HepG2 (cell line): ENCODE results near the gene CEP44. TPM values are rescaled to one million over a fixed set of nuclear protein-coding genes. Genes with fewer than 3 reads are reported as not detected.

Experiments
- ATAC-seq: fragments of 200-7000 bp; cut with Tn5 transposase; 3 replicates; pipeline ENCODE4 v1.9.1; 2020; ENCODE audit warnings: mild to moderate bottlenecking, moderate library complexity
- BruUV-seq: library from RNA; stranded (reverse); fragments of 400-500 nt; replicated peaks from 2 replicates; lab custom pipeline; 2021; lab: Mats Ljungman, UMichigan
- CTCF ChIA-PET: fragments of 300-600 bp; formaldehyde crosslinking; extraction: SDS; loops from one replicate; lab custom pipeline; 2021; ENCODE audit warnings: low total read pairs, inconsistent platforms, low intra/inter-chr PET ratio; lab: Yijun Ruan, JAX
- POLR2A ChIA-PET: fragments of 350-600 bp; sonication (Branson Sonifier 250); formaldehyde crosslinking; loops from one replicate; lab custom pipeline; 2020; ENCODE audit warnings: antibody characterized with exemption, inconsistent platforms; lab: Yijun Ruan, JAX
- DNase-seq: peaks from one replicate; pipeline ENCODE4 v3.0.0-alpha.2; 2015; ENCODE audit warnings: low spot score
- FAIRE-seq: peaks from 3 replicates; lab custom pipeline; 2011; peaks lifted over from hg19 to GRCh38; lab: Jason Lieb, UNC
- H2AFZ ChIP-seq: one replicate; pipeline ENCODE4 v1.6.1; 2011; ENCODE audit warnings: low read length, inconsistent platforms
- H3K27ac ChIP-seq: fragments of 300-600 bp; 3 replicates; pipeline ENCODE4 v1.8.0; 2011; ENCODE audit warnings: mixed run types, mild to moderate bottlenecking, mixed read lengths, low read length, inconsistent platforms; ENCODE audit not compliant: insufficient read depth; ENCODE audit errors: extremely low read length
- H3K27me3 ChIP-seq, 2 experiments: fragments of 200-600 bp in 1 of 2; 2 replicates in 1 of 2; 3 replicates in 1 of 2; pipeline versions ENCODE4 v1.6.0 to v1.8.0; 2011; ENCODE audit warnings: low read length in 2 of 2, mild to moderate bottlenecking in 2 of 2, moderate library complexity in 2 of 2, inconsistent platforms in 1 of 2; ENCODE audit not compliant: insufficient read depth in 2 of 2, control insufficient read depth in 1 of 2
- H3K36me3 ChIP-seq, 2 experiments: fragments of 200-600 bp in 1 of 2; replicated peaks in 1 of 2; 2 replicates in 1 of 2; 3 replicates in 1 of 2; pipeline versions ENCODE4 v1.5.1 to v1.8.0; 2011; ENCODE audit warnings: low read length in 2 of 2, inconsistent platforms in 1 of 2; ENCODE audit not compliant: insufficient read depth in 2 of 2, control insufficient read depth in 1 of 2
- H3K4me1 ChIP-seq: 2 replicates; pipeline ENCODE4 v1.5.1; 2012; ENCODE audit warnings: low read length, inconsistent platforms; ENCODE audit not compliant: insufficient read depth
- H3K4me2 ChIP-seq: 2 replicates; pipeline ENCODE4 v1.6.0; 2011; ENCODE audit warnings: low read depth, low read length, inconsistent platforms
- H3K4me3 ChIP-seq, 3 experiments: fragments of 200-600 bp in 1 of 3; sonication (generic), shearing (Covaris generic) in 1 of 3; replicated peaks in 1 of 3; 2 replicates each; pipeline ENCODE4 v1.5.1; 2011 to 2016; ENCODE audit warnings: low read length in 3 of 3, inconsistent platforms in 2 of 3, low read depth in 2 of 3, mild to moderate bottlenecking in 2 of 3, control low read depth in 1 of 3, mixed read lengths in 1 of 3; ENCODE audit not compliant: insufficient read depth in 1 of 3
- H3K79me2 ChIP-seq: one replicate; pipeline ENCODE4 v1.6.1; 2011; ENCODE audit warnings: low read length, inconsistent platforms; ENCODE audit not compliant: insufficient read depth
- H3K9ac ChIP-seq: 2 replicates; pipeline ENCODE4 v1.6.0; 2011; ENCODE audit warnings: mild to moderate bottlenecking, low read depth, low read length, inconsistent platforms; ENCODE audit not compliant: insufficient read depth
- H3K9me3 ChIP-seq: 2 replicates; pipeline ENCODE4 v1.5.1; 2012; ENCODE audit warnings: mild to moderate bottlenecking, low read length
- H4K20me1 ChIP-seq: 2 replicates; pipeline ENCODE4 v1.6.0; 2011; ENCODE audit warnings: inconsistent platforms, mild to moderate bottlenecking, low read length, moderate library complexity; ENCODE audit not compliant: insufficient read depth
- ATF1 ChIP-seq: IDR thresholded peaks from 2 replicates; pipeline ENCODE4 v1.6.1; 2016; ENCODE audit warnings: mild to moderate bottlenecking, control low read depth
- CHCHD3 ChIP-seq: sonication (generic); formaldehyde crosslinking; IDR thresholded peaks from 2 replicates; pipeline ENCODE4 v1.8.0; 2022; ENCODE audit warnings: mild to moderate bottlenecking, missing genetic modification reagents, moderate library complexity
- ERF ChIP-seq: IDR thresholded peaks from 2 replicates; pipeline ENCODE4 v1.6.1; 2018; ENCODE audit warnings: missing biosample characterization, missing genetic modification reagents
- FOXM1 ChIP-seq: sonication (generic); formaldehyde crosslinking; IDR thresholded peaks from 2 replicates; pipeline ENCODE4 v1.5.0; 2020; ENCODE audit warnings: missing genetic modification reagents
- KDM1A ChIP-seq: IDR thresholded peaks from 2 replicates; pipeline ENCODE4 v1.6.1; 2016; ENCODE audit warnings: missing compliant biosample characterization
- MTF1 ChIP-seq: sonication (generic); formaldehyde crosslinking; IDR thresholded peaks from 2 replicates; pipeline ENCODE4 v1.5.0; 2020; ENCODE audit warnings: missing genetic modification reagents
- SKIL ChIP-seq: sonication (generic); formaldehyde crosslinking; IDR thresholded peaks from 2 replicates; pipeline ENCODE4 v1.8.0; 2022; ENCODE audit warnings: missing genetic modification reagents, mild to moderate bottlenecking, moderate library complexity, borderline replicate concordance
- SMC3 ChIP-seq: IDR thresholded peaks from 2 replicates; pipeline ENCODE4 v1.6.1; 2011; ENCODE audit warnings: low read length, improper control_type of control experiment
- SRSF4 ChIP-seq: fragments of 200-400 bp; formaldehyde crosslinking; IDR thresholded peaks from one replicate; pipeline ENCODE4 v1.6.1; 2018; ENCODE audit warnings: mild to moderate bottlenecking, low read depth, low read length, moderate library complexity; ENCODE audit not compliant: poor library complexity, severe bottlenecking
- TCF7L2 ChIP-seq: IDR thresholded peaks from 2 replicates; pipeline ENCODE4 v1.6.1; 2011; ENCODE audit warnings: mild to moderate bottlenecking, low read depth, low read length, moderate library complexity
- ZBTB34 ChIP-seq: sonication (generic); formaldehyde crosslinking; IDR thresholded peaks from 2 replicates; pipeline ENCODE4 v1.8.0; 2022; ENCODE audit warnings: mild to moderate bottlenecking, missing genetic modification reagents
- ZNF232 ChIP-seq: sonication (generic); formaldehyde crosslinking; IDR thresholded peaks from 2 replicates; pipeline ENCODE4 v1.4.0; 2020; ENCODE audit warnings: missing genetic modification reagents, borderline replicate concordance
- ZNF275 ChIP-seq: sonication (generic); formaldehyde crosslinking; IDR thresholded peaks from 2 replicates; pipeline ENCODE4 v1.8.0; 2022; ENCODE audit warnings: missing genetic modification reagents, mild to moderate bottlenecking, inconsistent platforms, borderline replicate concordance
- ZNF296 ChIP-seq: sonication (generic); formaldehyde crosslinking; conservative IDR thresholded peaks from 2 replicates; pipeline ENCODE4 v1.5.0; 2020; ENCODE audit warnings: mild to moderate bottlenecking, missing genetic modification reagents
- ZNF354B ChIP-seq: sonication (generic); formaldehyde crosslinking; IDR thresholded peaks from 2 replicates; pipeline ENCODE4 v1.8.0; 2022; ENCODE audit warnings: mild to moderate bottlenecking, missing genetic modification reagents
- ZNF362 ChIP-seq: sonication (generic); formaldehyde crosslinking; IDR thresholded peaks from 2 replicates; pipeline ENCODE4 v1.4.0; 2020; ENCODE audit warnings: missing genetic modification reagents, mild to moderate bottlenecking, borderline replicate concordance
- ZNF674 ChIP-seq: sonication (generic); formaldehyde crosslinking; IDR thresholded peaks from 2 replicates; pipeline ENCODE4 v1.5.0; 2020; ENCODE audit warnings: low read depth, mild to moderate bottlenecking, missing genetic modification reagents
- ZNF879 ChIP-seq: sonication (generic); formaldehyde crosslinking; IDR thresholded peaks from 2 replicates; pipeline ENCODE4 v1.8.1; 2023; ENCODE audit warnings: missing genetic modification reagents
- WGBS: methylation state at CpG from one replicate; pipeline ENCODE4 v1.1.6; 2017; ENCODE audit warnings: low lambda C conversion rate; 5-methylcytosine and 5-hydroxymethylcytosine counted together
- in situ Hi-C: cut with HindIII; loops from 2 replicates; pipeline ENCODE4 v1.10.0; 2017; ENCODE audit warnings: low pct_unique_long_range_greater_than_20kb; ENCODE audit not compliant: extremely low pct_ligation_motif_present
- intact Hi-C: fragments of 100-400 bp; cut with micrococcal nuclease; formaldehyde crosslinking; loops from one replicate; pipeline ENCODE4 v1.10.0; 2022; ENCODE audit not compliant: unreplicated experiment
- polyA plus RNA-seq, 8 experiments: library from polyadenylated mRNA; depleted of rRNA in 3 of 8; stranded (reverse) in 7 of 8; unstranded in 1 of 8; fragments of >200 nt; fragmentation: Illumina TruSeq in 4 of 8; extraction: Trizol in 4 of 8; gene quantifications; 2 replicates each; pipeline versions ENCODE4 v1.2.1 to v1.2.3, GENCODE V29; 2011 to 2016; ENCODE audit warnings: low read depth in 4 of 8, missing spikeins in 1 of 8, mixed read lengths in 1 of 8; ENCODE audit not compliant: insufficient read depth in 1 of 8
- total RNA-seq, 5 experiments: library from RNA; depleted of rRNA; stranded (reverse); fragments of >200 nt; fragmentation: Illumina TruSeq; extraction: Trizol; gene quantifications; 2 replicates each; pipeline ENCODE4 v1.2.3, GENCODE V29; 2016; ENCODE audit warnings: low read depth in 1 of 5
- TF ChIP-seq, protein P1 (sequence below): sonication (generic); formaldehyde crosslinking; IDR thresholded peaks from 2 replicates; pipeline ENCODE4 v1.5.0; 2020; ENCODE audit warnings: missing genetic modification reagents

Gene CEP44
- total and polyA plus RNA-seq, 2 of the 13 experiments (the other 11 are each of a cell fraction or from before 2014, with no cell fraction given): 5.5 to 11.9 TPM

- intact Hi-C loops (loop anchor here (1.0 to 10.0 kb wide), 3 partner anchors 267 to 1170 kb away; no protein-coding TSS in a partner anchor), in situ Hi-C loops (loop anchor here (5.0 kb wide), 1 partner anchor 267 kb away; no protein-coding TSS in a partner anchor)
- Histone ChIP-seq H3K36me3 (no peaks in the 10 kb centered on the region), H2AFZ (no peak overlapping the region), H3K4me2 (no peak overlapping the region), H3K4me1 (no peaks in the 10 kb centered on the region), H3K9me3 (no peaks in the 10 kb centered on the region), H3K4me3 (no peak overlapping the region), H4K20me1 (no peaks in the 10 kb centered on the region), H3K9ac (no peak overlapping the region), H3K27ac (no peak overlapping the region), H3K27me3 (no peaks in the 10 kb centered on the region), H3K79me2 (no peaks in the 10 kb centered on the region)
- ChIA-PET POLR2A (no interaction called here), CTCF (interaction anchor here (0.8 to 3.2 kb wide), 3 partner anchors 267 to 349 kb away, joined by 3 to 43 read pairs (median 3); no protein-coding TSS in a partner anchor)
- whole genome bisulfite sequencing: 0% methylated on average over 2 of the region's 2 CpGs
- ATAC-seq: no peak
- peak; percentile 30 for DNase-seq
- no TSS peak for BruUV-seq
- peak; percentile 26 for FAIRE-seq
- TF ChIP-seq KDM1A (CRISPR knock-in tag): no peak
- TF ChIP-seq ZNF232: no peak
- no peak for TF ChIP-seq ZBTB34 (CRISPR knock-in tag)
- TF ChIP-seq SKIL: no peak
- peak; percentile 48; the same call in 1 of the 2 replicates for TF ChIP-seq SMC3
- no peak for TF ChIP-seq SRSF4
- peak; percentile 82 for TF ChIP-seq ZNF362 (CRISPR knock-in tag)
- TF ChIP-seq MTF1 (CRISPR knock-in tag): no peak
- TF ChIP-seq ZNF354B: no peak
- TF ChIP-seq FOXM1 (CRISPR knock-in tag): no peak
- no peak for TF ChIP-seq ERF
- no peak for TF ChIP-seq ZNF674 (CRISPR knock-in tag)
- TF ChIP-seq ATF1 (CRISPR knock-in tag): no peak
- TF ChIP-seq CHCHD3 (CRISPR knock-in tag): no peak
- TF ChIP-seq ZNF879 (CRISPR knock-in tag): no peak
- TF ChIP-seq ZNF275 (CRISPR knock-in tag): no peak
- no peak for TF ChIP-seq ZNF296 (CRISPR knock-in tag)
- TF ChIP-seq TCF7L2: no peak
- TF ChIP-seq, protein P1, sequence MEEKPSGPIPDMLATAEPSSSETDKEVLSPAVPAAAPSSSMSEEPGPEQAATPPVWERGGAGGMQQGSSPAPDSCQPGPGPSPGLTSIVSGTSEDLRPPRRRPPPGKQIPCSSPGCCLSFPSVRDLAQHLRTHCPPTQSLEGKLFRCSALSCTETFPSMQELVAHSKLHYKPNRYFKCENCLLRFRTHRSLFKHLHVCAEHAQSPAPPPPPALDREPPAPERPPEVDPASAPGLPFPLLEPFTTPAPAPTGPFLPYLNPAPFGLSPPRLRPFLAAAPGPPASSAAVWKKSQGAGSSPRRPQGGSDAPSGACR: no peak
These were observed 81.4 kb downstream of the CEP44 start for GRCh38 chr4:174365018-174365587.
